ENCODE measurements around the gene KCNT1. TPM values are rescaled to one million over a fixed set of nuclear protein-coding genes. Genes with fewer than 3 reads are reported as not detected.

Gene KCNT1
- polyA plus RNA-seq, 1 experiment: not detected

DNA sequence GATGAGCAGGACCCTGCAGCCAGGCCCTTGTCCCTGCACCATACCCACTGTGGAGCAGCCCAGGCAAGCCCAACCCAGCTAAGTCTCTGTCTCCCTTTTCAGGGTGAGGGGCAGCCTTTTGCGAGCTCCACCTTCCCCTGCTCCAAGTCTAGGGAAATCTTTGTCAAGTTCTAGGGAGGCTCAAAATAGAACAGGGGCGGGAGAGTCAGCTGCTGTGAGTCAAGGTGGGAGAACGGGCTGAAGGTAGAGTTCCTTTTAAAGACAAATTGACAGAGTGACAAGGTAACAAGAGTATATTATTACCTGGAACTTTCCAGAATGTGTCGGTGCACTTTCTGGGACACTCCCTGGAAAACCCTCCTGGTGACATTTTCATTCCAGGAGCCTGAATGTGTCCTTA, 64.7 kb downstream of the KCNT1 start:
- ChIA-PET POLR2A (no interaction called here), CTCF (no interaction called here)
- Histone ChIP-seq H3K36me3 (ENCODE audit: control insufficient read depth, insufficient read depth, low read length) (no peaks in the 10 kb centered on the region), H3K27me3 (ENCODE audit: control insufficient read depth, insufficient read depth, low read length) (no peaks in the 10 kb centered on the region), H3K4me3 (ENCODE audit: low read depth, low read length) (no peak overlapping the region)
- DNase-seq (ENCODE audit: low read depth): no peak
- TF ChIP-seq, protein P1, sequence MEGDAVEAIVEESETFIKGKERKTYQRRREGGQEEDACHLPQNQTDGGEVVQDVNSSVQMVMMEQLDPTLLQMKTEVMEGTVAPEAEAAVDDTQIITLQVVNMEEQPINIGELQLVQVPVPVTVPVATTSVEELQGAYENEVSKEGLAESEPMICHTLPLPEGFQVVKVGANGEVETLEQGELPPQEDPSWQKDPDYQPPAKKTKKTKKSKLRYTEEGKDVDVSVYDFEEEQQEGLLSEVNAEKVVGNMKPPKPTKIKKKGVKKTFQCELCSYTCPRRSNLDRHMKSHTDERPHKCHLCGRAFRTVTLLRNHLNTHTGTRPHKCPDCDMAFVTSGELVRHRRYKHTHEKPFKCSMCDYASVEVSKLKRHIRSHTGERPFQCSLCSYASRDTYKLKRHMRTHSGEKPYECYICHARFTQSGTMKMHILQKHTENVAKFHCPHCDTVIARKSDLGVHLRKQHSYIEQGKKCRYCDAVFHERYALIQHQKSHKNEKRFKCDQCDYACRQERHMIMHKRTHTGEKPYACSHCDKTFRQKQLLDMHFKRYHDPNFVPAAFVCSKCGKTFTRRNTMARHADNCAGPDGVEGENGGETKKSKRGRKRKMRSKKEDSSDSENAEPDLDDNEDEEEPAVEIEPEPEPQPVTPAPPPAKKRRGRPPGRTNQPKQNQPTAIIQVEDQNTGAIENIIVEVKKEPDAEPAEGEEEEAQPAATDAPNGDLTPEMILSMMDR (IDR thresholded peaks at IDR 0.05; ENCODE audit: insufficient read depth, low read depth, low read length): no peak

DNA sequence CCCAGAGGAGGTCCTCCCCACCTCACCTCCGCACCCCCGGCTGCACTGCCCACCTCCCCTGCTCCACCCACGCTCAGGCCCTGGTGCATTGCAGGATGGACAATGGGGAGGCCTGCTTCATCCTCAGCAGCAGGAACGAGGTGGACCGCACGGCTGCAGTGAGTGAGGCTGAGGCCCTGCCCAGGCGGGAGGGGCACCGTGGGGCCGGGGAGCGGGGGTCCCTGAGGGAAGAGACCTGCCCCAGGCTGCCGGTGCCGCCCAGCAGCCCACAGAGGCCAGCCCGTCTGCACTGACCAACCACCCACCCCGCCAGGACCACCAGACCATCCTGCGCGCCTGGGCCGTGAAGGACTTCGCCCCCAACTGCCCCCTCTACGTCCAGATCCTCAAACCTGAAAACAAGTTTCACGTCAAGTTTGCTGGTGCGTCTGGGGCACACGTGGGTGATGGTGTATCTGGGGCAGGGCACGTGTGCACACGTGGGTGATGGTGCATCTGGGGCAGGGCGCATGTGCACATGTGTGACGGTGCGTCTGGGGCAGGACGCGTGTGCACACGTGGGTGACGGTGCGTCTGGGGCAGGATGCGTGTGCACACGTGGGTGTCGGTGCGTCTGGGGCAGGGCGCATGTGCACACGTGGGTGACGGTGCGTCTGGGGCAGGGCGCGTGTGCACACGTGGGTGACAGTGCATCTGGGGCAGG, 66.7 kb downstream of the KCNT1 start:
- ChIA-PET CTCF (no interaction called here), POLR2A (no interaction called here)
- Histone ChIP-seq H3K36me3 (ENCODE audit: control insufficient read depth, insufficient read depth, low read length) (no peaks in the 10 kb centered on the region), H3K4me3 (ENCODE audit: low read depth, low read length) (no peak overlapping the region), H3K27me3 (ENCODE audit: control insufficient read depth, insufficient read depth, low read length) (no peaks in the 10 kb centered on the region)
- no peak for DNase-seq (ENCODE audit: low read depth)
- TF ChIP-seq, protein P1 (IDR thresholded peaks at IDR 0.05; ENCODE audit: insufficient read depth, low read depth, low read length): no peak

DNA sequence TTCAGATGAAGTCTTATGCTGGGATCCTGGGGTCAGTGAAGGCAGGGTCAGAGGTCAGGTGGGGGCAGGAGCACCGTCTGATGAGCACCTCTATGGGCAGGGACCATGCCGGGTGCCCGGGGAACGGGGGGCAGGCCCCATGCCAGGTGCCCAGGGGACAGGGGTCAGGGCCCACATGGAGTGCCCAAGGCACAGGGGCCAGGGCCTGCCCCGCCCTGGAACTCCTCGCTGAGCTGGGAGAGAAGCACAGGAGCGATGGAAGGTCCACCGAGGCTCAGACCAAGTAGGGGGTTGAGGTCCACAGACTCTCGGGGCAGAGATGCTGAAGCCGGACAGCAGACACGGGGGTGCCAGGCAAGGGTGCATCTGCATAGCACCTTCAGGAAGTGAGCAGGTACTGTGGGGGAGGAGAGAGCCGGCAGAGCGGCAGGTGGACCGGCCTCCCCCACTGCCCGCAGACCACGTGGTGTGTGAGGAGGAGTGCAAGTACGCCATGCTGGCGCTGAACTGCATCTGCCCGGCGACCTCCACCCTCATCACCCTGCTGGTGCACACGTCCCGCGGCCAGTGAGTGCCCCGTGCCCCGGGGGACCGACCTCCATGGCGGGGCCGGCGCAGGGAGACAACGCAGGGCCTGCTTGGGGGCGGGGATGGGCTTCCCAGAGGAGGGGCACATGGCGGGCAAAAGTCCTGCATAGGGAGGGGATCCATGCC, 67.7 kb downstream of the KCNT1 start:
- no peak for DNase-seq (ENCODE audit: low read depth)
- H3K4me3 ChIP-seq (ENCODE audit: low read depth, low read length): no peak overlapping the region
- H3K27me3 ChIP-seq (ENCODE audit: control insufficient read depth, insufficient read depth, low read length): no peaks in the 10 kb centered on the region; the same call in 1 of the 2 replicates
- H3K36me3 ChIP-seq (ENCODE audit: control insufficient read depth, insufficient read depth, low read length): no peaks in the 10 kb centered on the region
- TF ChIP-seq, protein P1 (IDR thresholded peaks at IDR 0.05; ENCODE audit: insufficient read depth, low read depth, low read length): no peak
- CTCF ChIA-PET: no interaction called here
- POLR2A ChIA-PET: no interaction called here

DNA sequence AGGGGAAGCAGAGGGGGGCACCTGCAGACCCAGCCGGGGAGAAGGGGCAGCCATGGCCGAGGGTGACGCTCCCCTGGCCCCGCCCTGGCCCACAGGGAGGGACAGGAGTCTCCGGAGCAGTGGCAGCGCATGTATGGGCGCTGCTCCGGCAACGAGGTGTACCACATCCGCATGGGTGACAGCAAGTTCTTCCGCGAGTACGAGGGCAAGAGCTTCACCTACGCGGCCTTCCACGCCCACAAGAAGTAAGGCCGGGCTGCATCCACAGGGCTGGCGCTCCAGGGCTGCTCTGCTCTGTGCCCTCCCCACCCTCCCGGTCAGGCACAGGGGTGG, 68.2 kb downstream of the KCNT1 start:
- CTCF ChIA-PET: no interaction called here
- no peaks in the 10 kb centered on the region; the same call in 1 of the 2 replicates for H3K27me3 ChIP-seq (ENCODE audit: control insufficient read depth, insufficient read depth, low read length)
- POLR2A ChIA-PET: no interaction called here
- no peaks in the 10 kb centered on the region for H3K36me3 ChIP-seq (ENCODE audit: control insufficient read depth, insufficient read depth, low read length)
- no peak for DNase-seq (ENCODE audit: low read depth)
- TF ChIP-seq, protein P1 (IDR thresholded peaks at IDR 0.05; ENCODE audit: insufficient read depth, low read depth, low read length): no peak
- H3K4me3 ChIP-seq (ENCODE audit: low read depth, low read length): no peak overlapping the region

DNA sequence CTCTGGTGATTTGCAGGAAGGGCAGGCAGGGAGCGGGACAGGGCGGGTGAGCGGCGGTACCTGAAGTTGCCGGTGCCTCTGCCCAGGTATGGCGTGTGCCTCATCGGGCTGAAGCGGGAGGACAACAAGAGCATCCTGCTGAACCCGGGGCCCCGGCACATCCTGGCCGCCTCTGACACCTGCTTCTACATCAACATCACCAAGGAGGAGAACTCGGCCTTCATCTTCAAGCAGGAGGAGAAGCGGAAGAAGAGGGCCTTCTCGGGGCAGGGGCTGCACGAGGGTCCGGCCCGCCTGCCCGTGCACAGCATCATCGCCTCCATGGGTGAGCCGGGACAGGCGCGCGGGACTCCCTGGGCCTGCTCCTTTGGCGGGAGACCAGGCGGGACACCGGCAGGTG, 68.8 kb downstream of the KCNT1 start:
- CTCF ChIA-PET: no interaction called here
- TF ChIP-seq, protein P1 (IDR thresholded peaks at IDR 0.05; ENCODE audit: insufficient read depth, low read depth, low read length): no peak
- no peak for DNase-seq (ENCODE audit: low read depth)
- Histone ChIP-seq H3K36me3 (ENCODE audit: control insufficient read depth, insufficient read depth, low read length) (no peaks in the 10 kb centered on the region), H3K27me3 (ENCODE audit: control insufficient read depth, insufficient read depth, low read length) (no peaks in the 10 kb centered on the region; the same call in 1 of the 2 replicates), H3K4me3 (ENCODE audit: low read depth, low read length) (no peak overlapping the region)
- POLR2A ChIA-PET: no interaction called here

Measured in BJ (cell line).